ENCODE results near the gene SLC9A9.
A peak's percentile ranks its signal among the peaks of the same experiment; 100 is the strongest.
"Not testable (repeated sequence)": the region's sequence is repeated elsewhere in the genome, so short reads cannot be mapped to it uniquely, and the experiment has no call there.

The SLC9A9 gene

DNA sequence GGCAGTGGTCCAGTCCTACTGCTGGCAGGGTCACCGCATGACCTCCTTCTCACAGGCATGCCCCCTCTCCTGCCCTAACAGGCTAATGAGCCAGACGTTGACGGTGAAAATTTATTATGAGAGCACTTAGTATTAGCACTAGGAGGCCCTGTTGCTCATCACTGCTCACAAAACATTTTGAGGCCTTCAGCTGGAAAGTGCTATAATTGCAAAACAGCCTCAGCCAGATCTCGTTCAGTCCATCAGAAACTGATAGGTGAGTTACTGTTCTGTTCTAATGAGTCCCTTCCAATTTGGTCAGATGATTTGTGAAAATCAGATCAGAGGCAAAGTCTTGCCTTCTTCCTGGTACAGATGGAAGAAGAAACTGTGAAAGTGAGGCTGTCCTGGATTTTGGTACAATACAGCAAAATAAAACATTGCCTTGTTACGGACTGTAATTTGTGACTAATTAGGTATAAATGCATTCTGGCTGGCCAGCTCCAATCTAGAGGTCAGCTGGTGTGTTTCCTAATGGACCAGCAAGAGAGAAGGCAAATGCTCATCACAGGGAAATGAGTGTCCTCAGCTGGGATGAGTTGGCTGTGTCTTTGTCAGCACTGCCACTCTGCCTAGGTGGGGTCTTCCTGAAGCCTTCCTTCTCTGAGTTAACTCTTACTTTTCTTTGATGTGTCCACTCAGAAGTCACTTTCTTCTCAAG, 411.9 kb downstream of the SLC9A9 start:
- no peaks in the 10 kb centered on the region for H3K27me3 Mint-ChIP-seq
- H3K36me3 Mint-ChIP-seq (ENCODE audit: insufficient read depth): peaks cover 2% of the 10 kb centered on the region
- H3K9me3 Mint-ChIP-seq: no peaks in the 10 kb centered on the region
- no peak overlapping the region for H3K4me3 Mint-ChIP-seq
- no peak for DNase-seq (ENCODE audit: low spot score in 2 of 2)
- no peaks in the 10 kb centered on the region for H3K4me1 Mint-ChIP-seq
- ATAC-seq (replicated peaks; ENCODE audit: extremely low read depth, poor library complexity, severe bottlenecking): no peak
- H3K27ac Mint-ChIP-seq (ENCODE audit: low read depth): peak overlapping the region; percentile 2

DNA sequence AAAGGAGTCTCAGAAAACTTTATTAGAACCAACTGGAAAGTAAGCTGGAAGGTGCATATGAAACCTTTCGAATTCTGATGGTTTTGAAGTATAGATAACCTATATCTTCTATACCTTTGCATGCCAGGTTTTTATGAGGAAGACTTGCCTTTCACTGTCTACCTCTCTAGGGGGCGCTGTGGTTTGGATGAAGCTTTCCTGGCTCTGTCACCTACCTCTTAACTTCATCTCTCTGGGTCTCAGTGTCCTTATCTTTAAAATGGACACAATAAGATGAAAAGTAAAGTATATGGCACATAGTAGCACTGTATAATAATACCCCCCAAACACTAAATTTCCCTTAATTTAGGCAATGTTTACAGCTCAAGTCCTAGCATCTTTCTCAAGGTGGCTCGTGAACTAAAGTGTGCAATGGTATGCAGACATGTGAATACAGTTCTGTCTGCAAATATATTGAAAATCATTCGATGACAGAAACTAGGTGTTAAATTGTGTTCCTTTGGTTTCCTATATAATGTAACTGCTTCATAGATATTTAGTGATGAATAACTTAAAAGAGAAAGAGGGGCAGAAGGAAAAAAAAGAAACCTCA, 414.4 kb downstream of the SLC9A9 start:
- DNase-seq (ENCODE audit: low spot score in 2 of 2) (no peak), ATAC-seq (replicated peaks; ENCODE audit: extremely low read depth, poor library complexity, severe bottlenecking) (no peak)
- Mint-ChIP-seq H3K27ac (ENCODE audit: low read depth) (no peak overlapping the region), H3K4me1 (no peaks in the 10 kb centered on the region), H3K27me3 (no peaks in the 10 kb centered on the region), H3K9me3 (no peaks in the 10 kb centered on the region), H3K4me3 (no peak overlapping the region), H3K36me3 (ENCODE audit: insufficient read depth) (peaks cover 1% of the 10 kb centered on the region)

DNA sequence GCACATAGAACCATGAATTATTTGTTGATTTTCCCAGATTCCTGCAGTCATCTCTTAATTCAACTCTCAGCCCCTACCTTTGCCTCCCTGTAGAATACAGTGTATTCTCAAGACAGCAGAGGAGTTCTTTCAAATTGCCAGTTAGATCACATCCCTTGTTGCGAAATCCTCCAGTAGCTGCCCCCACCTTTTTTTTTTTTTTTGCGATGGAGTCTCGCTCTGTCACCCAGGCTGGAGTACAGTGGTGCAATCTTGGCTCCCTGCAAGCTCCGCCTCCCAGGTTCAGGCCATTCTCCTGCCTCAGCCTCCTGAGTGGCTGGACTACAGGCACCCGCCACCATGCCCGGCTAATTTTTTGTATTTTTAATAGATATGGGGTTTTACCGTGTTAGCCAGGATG, 417.0 kb downstream of the SLC9A9 start:
- not testable (repeated sequence) for H3K4me3 Mint-ChIP-seq; H3K36me3 Mint-ChIP-seq (ENCODE audit: insufficient read depth); H3K27ac Mint-ChIP-seq (ENCODE audit: low read depth); ATAC-seq (replicated peaks; ENCODE audit: extremely low read depth, poor library complexity, severe bottlenecking); H3K4me1 Mint-ChIP-seq; DNase-seq (ENCODE audit: low spot score in 2 of 2); H3K9me3 Mint-ChIP-seq; H3K27me3 Mint-ChIP-seq

DNA sequence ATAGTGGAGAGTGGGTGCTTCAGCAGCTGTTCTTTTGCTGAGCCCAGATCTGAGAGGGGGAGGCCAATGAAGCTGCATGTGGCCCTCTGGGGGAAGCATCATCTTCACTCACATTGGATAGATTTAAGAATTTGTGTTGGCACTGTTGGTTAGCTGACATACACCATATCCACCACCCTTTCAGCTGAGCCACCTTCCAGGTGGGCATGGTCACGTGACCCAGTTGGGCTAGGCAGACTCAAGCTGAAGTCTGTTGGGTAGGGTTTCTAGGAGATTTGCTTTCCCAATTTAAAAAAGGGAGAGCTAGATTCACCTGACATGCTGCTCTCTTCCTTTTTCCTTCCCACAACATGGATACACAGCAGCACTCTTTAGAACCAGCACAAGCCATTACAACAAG, 417.7 kb downstream of the SLC9A9 start:
- Mint-ChIP-seq H3K36me3 (ENCODE audit: insufficient read depth) (no peaks in the 10 kb centered on the region), H3K27ac (ENCODE audit: low read depth) (no peak overlapping the region), H3K27me3 (no peaks in the 10 kb centered on the region), H3K9me3 (no peaks in the 10 kb centered on the region), H3K4me1 (no peaks in the 10 kb centered on the region), H3K4me3 (no peak overlapping the region)
- no peak for DNase-seq (ENCODE audit: low spot score in 2 of 2)
- ATAC-seq (replicated peaks; ENCODE audit: extremely low read depth, poor library complexity, severe bottlenecking): no peak

DNA sequence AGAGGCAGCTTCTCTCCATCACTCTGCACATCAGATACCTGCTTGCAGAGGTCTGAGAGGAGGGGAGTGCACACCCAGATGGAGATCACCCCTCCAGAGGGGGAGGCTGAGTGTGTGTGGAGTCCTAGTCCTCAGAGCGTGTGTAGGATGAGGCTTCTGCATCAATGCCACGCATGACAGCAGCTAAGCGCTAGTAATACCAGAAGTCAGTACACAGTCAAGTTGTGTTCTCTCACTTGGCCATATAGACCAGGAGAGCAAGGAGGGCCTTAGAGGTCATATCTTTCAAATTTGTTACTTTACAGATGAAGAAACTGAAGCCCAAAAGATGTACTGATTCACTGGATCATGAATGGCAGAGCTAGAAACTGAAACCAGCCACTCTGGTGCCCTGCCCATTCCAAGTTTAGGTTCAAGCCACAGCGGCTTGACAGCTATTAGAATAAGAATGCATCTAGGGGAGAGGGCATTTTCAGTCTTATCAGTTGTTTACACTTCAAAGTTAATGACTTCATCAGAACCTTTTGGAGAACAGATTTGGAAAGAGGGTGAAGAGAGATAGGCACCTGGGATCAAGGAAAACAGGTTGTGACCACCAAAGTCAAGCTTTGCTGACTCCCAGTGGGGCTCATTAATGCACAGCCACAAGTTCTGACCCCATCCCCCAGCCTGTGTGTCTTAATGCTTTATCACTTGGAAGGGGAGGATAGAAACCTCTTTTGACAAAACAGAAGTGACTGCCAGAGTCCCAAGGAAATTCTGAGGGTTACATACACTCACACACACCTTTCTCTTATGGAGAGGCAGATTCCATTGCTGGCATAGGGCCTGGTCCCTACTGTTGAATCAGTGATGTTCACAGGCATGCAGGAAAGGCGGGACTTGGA, 418.4 kb downstream of the SLC9A9 start:
- no peaks in the 10 kb centered on the region for H3K36me3 Mint-ChIP-seq (ENCODE audit: insufficient read depth)
- no peak overlapping the region for H3K4me3 Mint-ChIP-seq
- no peaks in the 10 kb centered on the region for H3K9me3 Mint-ChIP-seq
- DNase-seq (ENCODE audit: low spot score in 2 of 2) (no peak), ATAC-seq (replicated peaks; ENCODE audit: extremely low read depth, poor library complexity, severe bottlenecking) (no peak)
- H3K4me1 Mint-ChIP-seq: no peaks in the 10 kb centered on the region
- H3K27ac Mint-ChIP-seq (ENCODE audit: low read depth): no peak overlapping the region
- H3K27me3 Mint-ChIP-seq: no peaks in the 10 kb centered on the region

DNA sequence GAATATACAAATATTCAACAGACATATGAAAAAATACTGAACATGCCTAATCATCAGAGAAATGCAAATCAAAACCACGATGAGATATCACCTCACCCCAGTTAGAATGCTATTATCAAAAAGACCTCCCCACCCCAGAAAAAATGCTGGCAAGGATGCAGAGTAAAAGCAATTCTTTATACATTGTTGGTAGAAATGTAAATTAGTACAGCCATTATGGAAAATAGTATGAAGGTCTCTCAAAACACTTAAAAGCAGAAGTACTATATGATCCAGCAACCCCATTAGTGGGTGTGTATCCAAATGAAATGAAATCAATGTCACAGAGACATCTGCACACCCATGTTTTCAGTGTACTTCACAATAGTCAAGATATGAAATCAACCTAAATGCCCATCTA, 420.0 kb downstream of the SLC9A9 start:
- no peaks in the 10 kb centered on the region for H3K27me3 Mint-ChIP-seq

DNA sequence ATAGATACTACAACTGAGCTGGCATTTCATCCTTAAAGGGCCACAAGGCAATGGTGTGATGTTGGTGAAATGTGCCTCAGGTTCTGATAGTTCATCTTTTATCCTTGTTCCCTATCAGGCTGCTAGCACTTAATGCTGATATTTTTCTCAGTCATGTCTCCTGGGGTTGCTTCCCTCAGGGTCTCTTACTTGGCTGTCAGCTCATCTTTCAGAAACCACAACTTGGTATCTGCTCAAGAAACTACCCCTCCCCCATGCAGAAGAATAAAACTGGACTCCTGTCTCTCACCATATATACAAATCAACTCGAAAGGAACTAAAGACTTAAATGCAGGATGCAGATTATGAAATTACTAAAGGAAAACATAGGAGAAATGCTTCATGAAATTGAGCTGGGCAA, 420.6 kb downstream of the SLC9A9 start:
- H3K27ac Mint-ChIP-seq (ENCODE audit: low read depth): no peak overlapping the region
- H3K4me1 Mint-ChIP-seq: no peaks in the 10 kb centered on the region
- DNase-seq (ENCODE audit: low spot score in 2 of 2) (no peak), ATAC-seq (replicated peaks; ENCODE audit: extremely low read depth, poor library complexity, severe bottlenecking) (no peak)
- no peaks in the 10 kb centered on the region for H3K9me3 Mint-ChIP-seq
- no peaks in the 10 kb centered on the region for H3K36me3 Mint-ChIP-seq (ENCODE audit: insufficient read depth)
- no peak overlapping the region for H3K4me3 Mint-ChIP-seq
- no peaks in the 10 kb centered on the region for H3K27me3 Mint-ChIP-seq

More for the DNA sequence above, 420.0 kb downstream of the SLC9A9 start:
- DNase-seq (ENCODE audit: low spot score in 2 of 2): no peak
- Mint-ChIP-seq H3K9me3 (no peaks in the 10 kb centered on the region), H3K4me1 (no peaks in the 10 kb centered on the region), H3K4me3 (no peak overlapping the region), H3K36me3 (ENCODE audit: insufficient read depth) (no peaks in the 10 kb centered on the region), H3K27ac (ENCODE audit: low read depth) (no peak overlapping the region)
- ATAC-seq (replicated peaks; ENCODE audit: extremely low read depth, poor library complexity, severe bottlenecking): no peak

DNA sequence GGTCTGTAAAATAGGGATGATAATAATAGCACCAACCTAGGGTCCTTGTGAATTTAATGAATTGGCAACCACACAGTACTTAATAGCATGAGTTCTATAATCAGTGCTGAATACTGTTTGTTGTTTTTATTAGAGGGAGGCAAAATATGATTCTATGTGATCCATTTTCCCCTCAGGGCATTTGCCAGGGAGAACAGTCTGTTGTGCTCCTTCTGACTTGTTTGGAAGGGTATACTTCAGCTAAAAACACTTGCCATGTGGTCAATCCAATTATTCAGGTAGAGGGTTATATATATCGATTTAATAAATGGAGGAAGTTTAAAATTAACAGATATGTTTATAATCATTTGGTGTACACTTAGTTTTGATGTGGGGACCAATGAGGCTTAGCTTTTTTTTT, 423.4 kb downstream of the SLC9A9 start:
- no peak overlapping the region for H3K27ac Mint-ChIP-seq (ENCODE audit: low read depth)

DNA sequence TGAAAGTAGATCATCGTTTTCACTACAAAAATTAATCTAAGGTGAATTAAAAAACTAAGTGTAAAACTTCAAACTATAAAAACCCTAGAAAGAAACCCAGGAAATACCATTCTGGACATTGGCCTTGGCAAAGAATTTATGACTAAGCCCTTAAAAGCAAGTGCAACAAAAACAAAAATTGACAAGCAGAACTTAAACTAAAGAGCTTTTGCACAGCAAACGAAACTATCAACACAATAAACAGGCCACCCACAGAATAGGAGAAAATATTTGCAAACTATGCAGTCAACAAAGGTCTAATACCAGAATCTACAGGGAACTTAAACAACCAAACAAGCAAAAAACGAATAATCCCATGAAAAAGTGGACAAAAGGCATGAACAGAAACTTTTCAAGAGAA, 426.7 kb downstream of the SLC9A9 start:
- Mint-ChIP-seq H3K4me1 (no peaks in the 10 kb centered on the region), H3K27ac (ENCODE audit: low read depth) (no peak overlapping the region), H3K27me3 (no peaks in the 10 kb centered on the region), H3K9me3 (no peaks in the 10 kb centered on the region), H3K36me3 (ENCODE audit: insufficient read depth) (peaks cover 2% of the 10 kb centered on the region), H3K4me3 (no peak overlapping the region)
- no peak for ATAC-seq (replicated peaks; ENCODE audit: extremely low read depth, poor library complexity, severe bottlenecking)
- no peak for DNase-seq (ENCODE audit: low spot score in 2 of 2)

More for the DNA sequence above, 423.4 kb downstream of the SLC9A9 start:
- DNase-seq (ENCODE audit: low spot score in 2 of 2): no peak
- Mint-ChIP-seq H3K4me3 (no peak overlapping the region), H3K4me1 (no peaks in the 10 kb centered on the region), H3K27me3 (no peaks in the 10 kb centered on the region), H3K9me3 (no peaks in the 10 kb centered on the region), H3K36me3 (ENCODE audit: insufficient read depth) (no peaks in the 10 kb centered on the region)
- no peak for ATAC-seq (replicated peaks; ENCODE audit: extremely low read depth, poor library complexity, severe bottlenecking)

DNA sequence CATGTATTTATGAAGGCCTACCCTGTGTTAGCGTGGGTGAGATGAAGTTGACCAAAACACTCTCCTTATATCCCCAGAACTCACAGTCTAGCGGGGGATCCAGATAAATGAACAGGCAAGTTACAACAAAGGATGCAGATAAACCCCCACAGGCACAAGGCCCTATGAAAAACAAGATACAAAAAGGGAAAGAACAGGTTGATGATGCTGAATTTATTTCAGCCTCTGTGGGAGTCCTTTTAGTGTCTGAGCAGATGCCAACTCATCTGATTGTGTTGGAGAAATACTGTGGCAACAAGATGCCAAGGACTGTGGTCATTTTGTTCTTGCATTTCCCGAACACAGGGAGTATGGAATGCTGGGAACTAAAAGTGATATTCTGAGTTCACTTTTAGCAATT, 428.7 kb downstream of the SLC9A9 start:
- ATAC-seq (replicated peaks; ENCODE audit: extremely low read depth, poor library complexity, severe bottlenecking): no peak
- H3K27ac Mint-ChIP-seq (ENCODE audit: low read depth): no peak overlapping the region
- peaks cover 2% of the 10 kb centered on the region for H3K36me3 Mint-ChIP-seq (ENCODE audit: insufficient read depth)
- H3K27me3 Mint-ChIP-seq: no peaks in the 10 kb centered on the region
- no peaks in the 10 kb centered on the region for H3K4me1 Mint-ChIP-seq
- DNase-seq (ENCODE audit: low spot score in 2 of 2): no peak
- H3K4me3 Mint-ChIP-seq: no peak overlapping the region
- no peaks in the 10 kb centered on the region for H3K9me3 Mint-ChIP-seq

DNA sequence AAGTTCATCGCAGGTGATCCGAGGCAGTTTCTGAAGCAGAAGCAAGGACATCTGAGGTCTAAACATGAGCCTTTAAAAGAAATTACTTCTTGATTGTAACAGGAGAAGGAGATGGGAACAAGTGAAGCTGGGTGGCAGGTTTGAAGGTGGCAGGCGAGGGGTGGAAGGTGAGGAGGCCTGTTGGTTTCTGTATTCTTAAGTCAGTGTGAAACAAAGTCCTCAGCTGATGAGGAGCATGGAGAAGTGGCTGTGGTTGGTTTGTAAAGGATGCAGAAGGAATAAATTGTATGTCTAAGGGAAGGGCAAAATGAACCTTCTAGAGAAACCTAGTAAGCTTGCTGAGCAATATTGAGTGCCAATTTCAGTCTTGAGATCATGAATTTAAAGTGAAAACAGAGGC, 429.9 kb downstream of the SLC9A9 start:
- H3K27me3 Mint-ChIP-seq: no peaks in the 10 kb centered on the region
- no peak overlapping the region for H3K27ac Mint-ChIP-seq (ENCODE audit: low read depth)
- H3K9me3 Mint-ChIP-seq: no peaks in the 10 kb centered on the region
- peaks cover 2% of the 10 kb centered on the region for H3K36me3 Mint-ChIP-seq (ENCODE audit: insufficient read depth)
- H3K4me1 Mint-ChIP-seq: no peaks in the 10 kb centered on the region
- H3K4me3 Mint-ChIP-seq: no peak overlapping the region
- no peak for ATAC-seq (replicated peaks; ENCODE audit: extremely low read depth, poor library complexity, severe bottlenecking)
- no peak for DNase-seq (ENCODE audit: low spot score in 2 of 2)

DNA sequence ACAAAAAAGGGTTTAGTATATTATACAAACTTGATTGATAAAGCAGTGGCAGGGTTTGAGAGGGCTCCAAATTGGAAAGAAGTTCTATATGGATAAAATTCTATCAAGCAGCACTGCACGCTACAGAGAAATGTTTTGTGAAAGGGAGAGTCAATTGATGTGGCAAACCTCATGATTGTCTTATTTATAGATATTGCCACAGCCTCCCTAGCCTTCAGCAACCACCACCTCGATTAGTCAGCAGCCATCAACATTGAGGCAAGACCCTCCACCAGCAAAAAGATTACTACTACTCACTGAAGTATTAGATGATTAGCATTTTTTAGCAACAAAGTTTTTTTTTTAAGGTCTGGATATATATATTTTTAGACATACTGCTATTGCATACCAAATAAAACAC, 432.0 kb downstream of the SLC9A9 start:
- Mint-ChIP-seq H3K36me3 (ENCODE audit: insufficient read depth) (peaks cover 5% of the 10 kb centered on the region), H3K27me3 (no peaks in the 10 kb centered on the region), H3K4me1 (no peaks in the 10 kb centered on the region), H3K27ac (ENCODE audit: low read depth) (no peak overlapping the region), H3K4me3 (no peak overlapping the region), H3K9me3 (no peaks in the 10 kb centered on the region)
- DNase-seq (ENCODE audit: low spot score in 2 of 2): no peak
- ATAC-seq (replicated peaks; ENCODE audit: extremely low read depth, poor library complexity, severe bottlenecking): no peak
